ENCODE results near the gene CCDC27. TPM values are rescaled to one million over a fixed set of nuclear protein-coding genes. Genes with fewer than 3 reads are reported as not detected.
"Not testable (repeated sequence)": the region's sequence is repeated elsewhere in the genome, so short reads cannot be mapped to it uniquely, and the experiment has no call there.

The CCDC27 gene
- total and polyA plus RNA-seq, 2 donors (not counting 1 experiment from before 2014, with no cell fraction given) = not detected

GRCh38 chr1:3809680-3810079 lies 57.4 kb downstream of the CCDC27 start:
- Histone ChIP-seq H3K9ac (ENCODE audit: low read length) (no peak overlapping the region), H3K27ac (ENCODE audit: low read length in 2 of 2) (no peak overlapping the region), H2AFZ (ENCODE audit: insufficient read depth, low read depth, low read length, poor library complexity, severe bottlenecking) (no peak overlapping the region), H3K9me3 (ENCODE audit: control extremely low read depth in 1 of 3, control insufficient read depth in 2 of 3, insufficient read depth in 1 of 3, low read length in 2 of 3) (peaks cover 0 to 7% (median 0%) of the 10 kb centered on the region in 3 donors), H3K4me1 (ENCODE audit: control insufficient read depth in 2 of 2, insufficient read depth in 2 of 2, low read length in 2 of 2) (no peaks in the 10 kb centered on the region), H4K20me1 (ENCODE audit: control insufficient read depth, insufficient read depth, low read length, poor library complexity, severe bottlenecking) (no peaks in the 10 kb centered on the region), H3K4me2 (replicated peaks; ENCODE audit: low read depth, low read length, poor library complexity, severe bottlenecking) (no peak overlapping the region), H3K4me3 (ENCODE audit: control extremely low read depth in 1 of 5, extremely low read depth in 1 of 5, insufficient read depth in 1 of 5, low read depth in 2 of 5, low read length in 4 of 5) (no peak overlapping the region), H3K79me2 (ENCODE audit: control insufficient read depth, insufficient read depth, low read length) (no peaks in the 10 kb centered on the region), H3K27me3 (replicated peaks in 1 of 4; ENCODE audit: control extremely low read depth in 1 of 4, control insufficient read depth in 3 of 4, insufficient read depth in 4 of 4, low read length in 3 of 4) (no peaks in the 10 kb centered on the region), H3K36me3 (replicated peaks in 1 of 2; ENCODE audit: control extremely low read depth in 1 of 2, control insufficient read depth in 1 of 2, extremely low read depth in 1 of 2, insufficient read depth in 2 of 2, low read length in 1 of 2) (peaks cover 0 to 10% of the 10 kb centered on the region in 2 experiments)
- ChIA-PET CTCF (no interaction called here), POLR2A (no interaction called here)
- TF ChIP-seq EZH2 (IDR thresholded peaks at IDR 0.05; ENCODE audit: borderline replicate concordance, insufficient read depth, low read depth, low read length, poor library complexity, severe bottlenecking) = no peak
- TF ChIP-seq CTCF (IDR thresholded peaks at IDR 0.05) = no peak
- H3K27ac Mint-ChIP-seq = no peak overlapping the region
- peaks cover 14% of the 10 kb centered on the region for H3K27me3 Mint-ChIP-seq
- 88% methylated on average over 6 of the region's 7 CpGs for WGBS (ENCODE audit: insufficient coverage)
- no peaks in the 10 kb centered on the region for H3K4me1 Mint-ChIP-seq
- H3K9me3 Mint-ChIP-seq (ENCODE audit: insufficient read depth) = no peaks in the 10 kb centered on the region
- DNase-seq (no peak), ATAC-seq (ENCODE audit: low read depth) (no peak)
- intact Hi-C loops (cut with micrococcal nuclease) = no loop called here
- H3K4me3 Mint-ChIP-seq = no peak overlapping the region

GRCh38 chr1:3810149-3810761 lies 58.0 kb downstream of the CCDC27 start:
- H3K36me3 ChIP-seq (replicated peaks in 1 of 2; ENCODE audit: control extremely low read depth in 1 of 2, control insufficient read depth in 1 of 2, extremely low read depth in 1 of 2, insufficient read depth in 2 of 2, low read length in 1 of 2) = peaks cover 0 to 15% of the 10 kb centered on the region in 2 experiments
- H3K4me3 Mint-ChIP-seq; intact Hi-C loops (cut with micrococcal nuclease); H3K4me2 ChIP-seq (replicated peaks; ENCODE audit: low read depth, low read length, poor library complexity, severe bottlenecking); ATAC-seq (ENCODE audit: low read depth); H4K20me1 ChIP-seq (ENCODE audit: control insufficient read depth, insufficient read depth, low read length, poor library complexity, severe bottlenecking); H3K27ac Mint-ChIP-seq; H3K27me3 ChIP-seq (replicated peaks in 1 of 4; ENCODE audit: control extremely low read depth in 1 of 4, control insufficient read depth in 3 of 4, insufficient read depth in 4 of 4, low read length in 3 of 4); H2AFZ ChIP-seq (ENCODE audit: insufficient read depth, low read depth, low read length, poor library complexity, severe bottlenecking); H3K4me3 ChIP-seq (ENCODE audit: control extremely low read depth in 1 of 5, extremely low read depth in 1 of 5, insufficient read depth in 1 of 5, low read depth in 2 of 5, low read length in 4 of 5); POLR2A ChIA-PET; H3K9me3 ChIP-seq (ENCODE audit: control extremely low read depth in 1 of 3, control insufficient read depth in 2 of 3, insufficient read depth in 1 of 3, low read length in 2 of 3); H3K4me1 ChIP-seq (ENCODE audit: control insufficient read depth in 2 of 2, insufficient read depth in 2 of 2, low read length in 2 of 2); H3K27ac ChIP-seq (ENCODE audit: low read length in 2 of 2); H3K4me1 Mint-ChIP-seq; H3K9me3 Mint-ChIP-seq (ENCODE audit: insufficient read depth); H3K9ac ChIP-seq (ENCODE audit: low read length); CTCF ChIA-PET; H3K27me3 Mint-ChIP-seq; H3K79me2 ChIP-seq (ENCODE audit: control insufficient read depth, insufficient read depth, low read length); DNase-seq: not testable (repeated sequence)
- 83% methylated on average over 3 of the region's 9 CpGs for WGBS (ENCODE audit: insufficient coverage)
